GM21825 (cell line): ENCODE data around the gene RHOBTB3.

Experiments used
- ATAC-seq: cut with Tn5 transposase; IDR thresholded peaks from one replicate; pipeline ENCODE4 v1.9.1; 2021; ENCODE audit warnings: mild to moderate bottlenecking, moderate library complexity; ENCODE audit not compliant: unreplicated experiment

RHOBTB3 gene

GRCh38 chr5:95762652-95763041 is 31.5 kb downstream of the RHOBTB3 start:
- no peak for ATAC-seq

DNA sequence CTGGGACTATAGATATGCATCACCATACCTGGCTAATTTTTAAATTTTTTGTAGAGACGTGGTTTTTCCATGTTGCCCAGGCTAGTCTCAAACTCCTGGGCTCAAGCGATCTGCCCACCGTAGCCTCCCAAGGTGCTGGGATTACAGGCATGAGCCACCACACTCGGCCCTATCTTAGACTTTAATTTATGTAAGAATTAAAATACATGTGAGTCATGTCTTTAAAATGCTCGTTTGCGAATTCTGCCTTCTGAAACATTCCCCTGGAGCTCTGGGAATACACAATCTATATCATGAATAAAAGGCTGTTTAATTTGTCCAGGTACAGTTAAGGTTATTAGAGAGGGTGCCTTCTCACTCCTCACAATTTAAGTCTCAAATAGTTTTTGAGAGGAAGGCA is 32.8 kb downstream of the RHOBTB3 start:
- ATAC-seq: no peak

GRCh38 chr5:95768731-95769130 is 37.6 kb downstream of the RHOBTB3 start:
- no peak for ATAC-seq

- no peak for ATAC-seq
Observed at GRCh38 chr5:95770830-95771708, 39.9 kb downstream of the RHOBTB3 start.

- no peak for ATAC-seq
Observed at GRCh38 chr5:95771892-95772291, 40.8 kb downstream of the RHOBTB3 start.

- ATAC-seq: no peak
Observed at GRCh38 chr5:95773335-95774059, 42.4 kb downstream of the RHOBTB3 start.

- no peak for ATAC-seq
Observed at GRCh38 chr5:95777441-95777840, 46.3 kb downstream of the RHOBTB3 start.

DNA sequence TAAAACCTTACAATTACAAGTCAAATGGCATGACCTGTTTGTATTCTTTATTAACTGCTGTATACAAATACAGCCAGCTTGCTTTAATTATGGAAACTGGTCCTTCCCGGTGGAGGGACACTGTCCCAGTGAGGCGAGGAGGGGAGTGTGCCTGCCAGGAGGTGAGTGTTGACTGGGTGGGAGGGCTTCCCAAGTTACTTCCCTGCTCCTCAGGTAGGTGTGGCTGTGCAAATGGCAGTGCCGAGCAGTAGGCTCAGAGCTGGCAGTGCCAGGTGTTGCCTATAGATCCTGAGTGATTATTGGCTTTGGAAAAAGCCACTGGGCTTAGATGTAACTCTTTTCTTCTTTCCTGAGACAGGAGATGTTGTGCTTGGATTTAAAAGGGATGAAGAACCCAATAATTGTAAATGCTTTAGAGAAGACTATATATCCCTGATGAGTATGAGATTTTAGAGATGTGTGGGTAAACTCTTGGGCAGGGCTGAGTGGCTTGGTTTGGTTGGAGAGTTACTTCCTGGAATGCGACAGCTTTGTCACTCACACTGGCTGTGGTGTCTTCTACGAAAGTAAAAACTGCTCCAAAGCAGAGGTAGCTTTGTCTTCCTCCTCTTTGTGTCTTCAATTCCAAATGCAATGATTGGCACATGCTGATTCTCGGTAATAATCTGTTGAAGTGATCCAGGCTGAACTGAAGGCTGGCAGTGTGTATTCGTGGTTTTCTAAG is 47.7 kb downstream of the RHOBTB3 start:
- ATAC-seq: no peak

DNA sequence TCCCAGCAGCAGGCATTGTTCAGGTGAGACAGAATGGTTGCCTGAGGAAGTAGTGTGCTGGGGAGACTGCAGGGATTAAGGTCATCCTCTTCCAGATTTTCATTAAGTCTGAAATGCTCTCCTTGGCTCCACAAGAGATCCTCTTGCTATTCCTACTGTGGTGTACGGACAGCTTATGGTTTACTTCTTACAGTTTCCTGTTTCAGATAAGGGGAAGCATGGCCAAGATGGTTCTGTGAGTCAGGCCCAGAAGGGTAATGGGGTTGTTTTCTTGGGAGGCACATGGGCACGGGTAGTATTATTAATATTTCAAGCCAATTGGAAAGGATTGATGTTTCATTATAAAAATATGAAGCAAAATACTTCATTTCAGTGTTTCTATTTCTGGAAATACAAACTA is 48.5 kb downstream of the RHOBTB3 start:
- ATAC-seq: no peak

DNA sequence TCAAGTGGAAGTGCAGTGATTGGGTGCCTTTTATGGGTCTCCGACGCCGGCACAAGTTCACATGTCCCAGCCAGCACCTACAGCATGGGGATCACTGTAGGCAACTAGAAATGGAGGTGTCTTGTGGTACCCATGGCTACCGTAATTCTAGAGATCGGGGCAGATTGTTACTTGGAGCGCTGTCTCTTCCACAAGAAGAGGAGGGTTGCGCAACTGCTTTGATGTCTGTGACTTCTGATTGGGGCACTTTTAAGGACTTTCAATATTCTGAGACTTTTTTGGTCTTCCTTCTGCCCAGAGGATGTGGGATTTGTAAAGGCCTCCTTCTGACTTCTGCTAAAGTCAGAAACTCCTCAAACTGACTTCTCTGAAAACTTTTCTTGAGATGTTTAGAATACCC is 49.5 kb downstream of the RHOBTB3 start:
- ATAC-seq: no peak

- ATAC-seq: peak; percentile 94
Observed at GRCh38 chr5:95781101-95781583, 50.0 kb downstream of the RHOBTB3 start.

GRCh38 chr5:95782181-95782580 is 51.0 kb downstream of the RHOBTB3 start:
- no peak for ATAC-seq

DNA sequence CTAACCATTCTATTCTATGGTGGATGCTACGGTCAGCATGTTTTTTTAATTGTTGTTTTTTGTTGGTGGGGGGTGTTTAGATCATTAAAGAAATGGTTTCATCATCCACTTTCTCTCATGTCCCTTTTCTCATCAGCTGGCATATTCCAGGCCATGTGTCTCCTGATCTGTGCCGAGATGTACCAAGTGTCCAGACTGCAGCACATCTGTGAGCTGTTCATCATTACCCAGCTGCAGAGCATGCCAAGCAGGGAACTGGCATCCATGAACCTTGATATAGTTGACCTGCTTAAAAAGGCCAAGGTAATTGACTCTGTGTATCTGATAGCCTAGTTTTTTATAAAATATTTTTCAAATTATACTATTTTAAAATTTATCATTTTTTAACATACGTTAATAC is 52.5 kb downstream of the RHOBTB3 start:
- ATAC-seq: no peak

- no peak for ATAC-seq
Observed at GRCh38 chr5:95784514-95785302, 53.6 kb downstream of the RHOBTB3 start.

GRCh38 chr5:95786821-95787418 is 55.8 kb downstream of the RHOBTB3 start:
- ATAC-seq: no peak

GRCh38 chr5:95788493-95788892 is 57.4 kb downstream of the RHOBTB3 start:
- ATAC-seq: no peak

- no peak for ATAC-seq
Observed at GRCh38 chr5:95791751-95792150, 60.6 kb downstream of the RHOBTB3 start.

- ATAC-seq: no peak
Observed at GRCh38 chr5:95794070-95794516, 63.0 kb downstream of the RHOBTB3 start.

GRCh38 chr5:95797301-95797700 is 66.2 kb downstream of the RHOBTB3 start:
- no peak for ATAC-seq

- ATAC-seq: no peak
Observed at GRCh38 chr5:95798048-95798447, 66.9 kb downstream of the RHOBTB3 start.
